Gastrocnemius medialis (tissue), 4 donors: ENCODE measurements around the gene GNAI3. TPM values are rescaled to one million over a fixed set of nuclear protein-coding genes. Genes with fewer than 3 reads are reported as not detected.
A peak's percentile ranks its signal among the peaks of the same experiment; 100 is the strongest.

Source experiments
- ATAC-seq, 2 donors: fragments of 150-250 bp; one replicate each; pipeline ENCODE4 v1.9.1; 2016
- DNase-seq, 2 donors: peaks; one replicate each; pipeline ENCODE4 v3.0.0-alpha.2; 2019
- H3K27ac ChIP-seq, 4 donors: fragments of 200-600 bp; sonication (generic); 1 replicate in 1 of 4; 2 replicates in 3 of 4; pipeline ENCODE4 v1.5.1; 2016 to 2018; ENCODE audit warnings: mild to moderate bottlenecking in 2 of 4, moderate library complexity in 1 of 4
- H3K27me3 ChIP-seq, 3 donors: fragments of 200-600 bp; sonication (generic) in 2 of 3; 1 replicate in 1 of 3; 2 replicates in 2 of 3; pipeline versions ENCODE4 v1.5.1 to v1.6.0; 2016 to 2019; ENCODE audit warnings: mild to moderate bottlenecking in 1 of 3, moderate library complexity in 1 of 3
- H3K36me3 ChIP-seq, 2 donors: fragments of 200-600 bp; sonication (generic) in 1 of 2; one replicate each; pipeline ENCODE4 v1.5.1; 2017 to 2018
- H3K4me1 ChIP-seq, 2 donors: fragments of 200-600 bp; sonication (generic) in 1 of 2; one replicate each; pipeline ENCODE4 v1.5.1; 2016 to 2017; ENCODE audit warnings: mild to moderate bottlenecking in 2 of 2
- H3K4me3 ChIP-seq, 4 donors: fragments of 200-600 bp; sonication (generic) in 3 of 4; 1 replicate in 1 of 4; 2 replicates in 3 of 4; pipeline ENCODE4 v1.5.1; 2016 to 2019; ENCODE audit warnings: mild to moderate bottlenecking in 2 of 4
- H3K9me3 ChIP-seq, 3 donors: fragments of 200-600 bp; sonication (generic) in 2 of 3; 1 replicate in 1 of 3; 2 replicates in 2 of 3; pipeline ENCODE4 v1.5.1; 2016 to 2019
- CTCF ChIP-seq, 5 experiments: fragments of 450-650 bp in 3 of 5; fragments of 200-600 bp in 2 of 5; sonication (generic) in 2 of 5; IDR thresholded peaks in 4 of 5; conservative IDR thresholded peaks in 1 of 5; 1 replicate in 4 of 5; 2 replicates in 1 of 5; pipeline ENCODE4 v1.5.1; 2016 to 2019; ENCODE audit warnings: antibody characterized with exemption in 5 of 5, mild to moderate bottlenecking in 3 of 5, moderate library complexity in 3 of 5
- POLR2A ChIP-seq, 2 donors: fragments of 450-650 bp; IDR thresholded peaks; one replicate each; pipeline ENCODE4 v1.6.1; 2017; ENCODE audit warnings: antibody characterized with exemption in 2 of 2, mild to moderate bottlenecking in 2 of 2, moderate library complexity in 2 of 2
- in situ Hi-C, 4 donors: fragments of 200-750 bp; cut with MboI; loops; one replicate each; pipeline versions ENCODE4 v1.15.0 to v1.8.0; 2017; ENCODE audit warnings: low sequenced_read_pairs in 4 of 4
- intact Hi-C: fragments of 100-400 bp; cut with DNase I; formaldehyde crosslinking; loops from one replicate; pipeline ENCODE4 v1.15.1; 2023; ENCODE audit warnings: low total_unique reads
- total RNA-seq, 4 donors: library from RNA; depleted of rRNA; stranded (reverse); fragments of >200 nt; gene quantifications; one replicate each; pipeline versions ENCODE4 v1.1.0 to v1.2.3, GENCODE V29; 2016

The GNAI3 gene
- total RNA-seq, 4 donors from 2014 or later: 0.90 to 2.5 (median 1.8) TPM

GRCh38 chr1:109564194-109564878 is 15.9 kb downstream of the GNAI3 start:
- Histone ChIP-seq H3K36me3 (no peaks in the 10 kb centered on the region), H3K9me3 (no peaks in the 10 kb centered on the region), H3K4me3 (no peak overlapping the region), H3K4me1 (peaks cover 72 to 92% of the 10 kb centered on the region in 2 donors), H3K27me3 (no peaks in the 10 kb centered on the region), H3K27ac (no peak overlapping the region)
- DNase-seq: no peak
- intact Hi-C loops: no loop called here
- in situ Hi-C loops: no loop called here
- peak in 1 of 2 donors; percentile 40 for ATAC-seq
- no peak for TF ChIP-seq POLR2A (IDR thresholded peaks at IDR 0.05)

- H3K27me3 ChIP-seq: no peaks in the 10 kb centered on the region
- no peak overlapping the region for H3K4me3 ChIP-seq
- intact Hi-C loops (no loop called here), in situ Hi-C loops (no loop called here)
- peaks cover 72 to 92% of the 10 kb centered on the region in 2 donors for H3K4me1 ChIP-seq
- no peaks in the 10 kb centered on the region for H3K9me3 ChIP-seq
- no peak overlapping the region for H3K27ac ChIP-seq
- TF ChIP-seq CTCF (IDR thresholded peaks at IDR 0.05 in 4 of 5, conservative IDR thresholded peaks at IDR 0.05 in 1 of 5) (no peak), POLR2A (IDR thresholded peaks at IDR 0.05) (no peak)
- ATAC-seq (no peak), DNase-seq (no peak)
- H3K36me3 ChIP-seq: no peaks in the 10 kb centered on the region
Measured at GRCh38 chr1:109565241-109565640, 16.8 kb downstream of the GNAI3 start.

- Histone ChIP-seq H3K9me3 (no peaks in the 10 kb centered on the region), H3K36me3 (no peaks in the 10 kb centered on the region), H3K4me1 (peaks cover 80 to 93% of the 10 kb centered on the region in 2 donors), H3K27me3 (no peaks in the 10 kb centered on the region), H3K27ac (no peak overlapping the region), H3K4me3 (no peak overlapping the region)
- DNase-seq: no peak
- in situ Hi-C loops: no loop called here
- intact Hi-C loops: no loop called here
- no peak for ATAC-seq
- TF ChIP-seq POLR2A (IDR thresholded peaks at IDR 0.05): no peak
- no peak for TF ChIP-seq CTCF (IDR thresholded peaks at IDR 0.05 in 4 of 5, conservative IDR thresholded peaks at IDR 0.05 in 1 of 5)
Measured at GRCh38 chr1:109566982-109567381, 18.6 kb downstream of the GNAI3 start.

GRCh38 chr1:109567877-109568672 is 19.7 kb downstream of the GNAI3 start:
- H3K36me3 ChIP-seq: no peaks in the 10 kb centered on the region
- H3K4me3 ChIP-seq: no peak overlapping the region
- in situ Hi-C loops (no loop called here), intact Hi-C loops (no loop called here)
- H3K4me1 ChIP-seq: peaks cover 72 to 84% of the 10 kb centered on the region in 2 donors
- no peak overlapping the region for H3K27ac ChIP-seq
- TF ChIP-seq POLR2A (IDR thresholded peaks at IDR 0.05) (no peak), CTCF (IDR thresholded peaks at IDR 0.05 in 4 of 5, conservative IDR thresholded peaks at IDR 0.05 in 1 of 5) (no peak)
- no peaks in the 10 kb centered on the region for H3K27me3 ChIP-seq
- ATAC-seq (no peak), DNase-seq (no peak)
- no peaks in the 10 kb centered on the region for H3K9me3 ChIP-seq

GRCh38 chr1:109569323-109569722 is 20.9 kb downstream of the GNAI3 start:
- in situ Hi-C loops: no loop called here
- intact Hi-C loops: no loop called here
- no peak for DNase-seq
- no peaks in the 10 kb centered on the region for H3K27me3 ChIP-seq
- TF ChIP-seq CTCF (IDR thresholded peaks at IDR 0.05 in 4 of 5, conservative IDR thresholded peaks at IDR 0.05 in 1 of 5): no peak
- no peak for TF ChIP-seq POLR2A (IDR thresholded peaks at IDR 0.05)
- peaks cover 60 to 71% of the 10 kb centered on the region in 2 donors for H3K4me1 ChIP-seq
- no peak overlapping the region for H3K27ac ChIP-seq
- no peak for ATAC-seq
- H3K4me3 ChIP-seq: no peak overlapping the region
- no peaks in the 10 kb centered on the region for H3K36me3 ChIP-seq
- no peaks in the 10 kb centered on the region for H3K9me3 ChIP-seq
